ENCODE measurements around the gene PCNX2.

Gene PCNX2

DNA sequence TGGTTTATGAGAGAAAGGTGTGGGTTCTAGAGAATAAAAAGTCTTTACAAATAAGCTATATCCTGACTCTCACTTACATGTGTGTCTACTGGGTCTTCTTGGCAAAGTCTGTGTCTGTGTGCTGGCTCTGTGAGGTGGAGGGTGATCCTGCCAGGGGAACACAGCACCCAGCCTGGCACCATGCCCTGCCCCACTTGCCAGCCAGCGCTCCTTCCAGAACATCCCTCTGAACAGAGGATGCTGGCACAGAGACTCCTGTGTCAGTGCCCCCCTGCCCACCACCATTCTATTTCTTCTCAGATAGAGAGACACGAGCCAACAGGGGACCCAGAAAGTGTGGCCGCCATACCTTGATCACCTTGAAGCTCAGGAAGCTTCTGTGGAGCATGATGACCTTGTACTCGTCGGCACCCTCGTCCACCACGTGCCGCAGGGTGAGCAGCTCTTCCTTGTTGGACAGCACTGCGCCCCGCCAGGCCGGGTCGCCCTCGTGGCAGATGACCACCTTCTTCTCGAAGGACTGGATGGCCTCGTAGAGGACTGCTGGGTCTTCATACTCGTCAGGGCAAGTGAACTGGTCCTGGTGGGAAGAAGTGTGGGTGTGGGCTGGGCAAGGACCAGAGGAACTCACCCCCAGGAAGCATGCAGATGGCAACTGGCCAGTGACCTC lies 295.4 kb downstream of the PCNX2 start:
- no peak for DNase-seq

DNA sequence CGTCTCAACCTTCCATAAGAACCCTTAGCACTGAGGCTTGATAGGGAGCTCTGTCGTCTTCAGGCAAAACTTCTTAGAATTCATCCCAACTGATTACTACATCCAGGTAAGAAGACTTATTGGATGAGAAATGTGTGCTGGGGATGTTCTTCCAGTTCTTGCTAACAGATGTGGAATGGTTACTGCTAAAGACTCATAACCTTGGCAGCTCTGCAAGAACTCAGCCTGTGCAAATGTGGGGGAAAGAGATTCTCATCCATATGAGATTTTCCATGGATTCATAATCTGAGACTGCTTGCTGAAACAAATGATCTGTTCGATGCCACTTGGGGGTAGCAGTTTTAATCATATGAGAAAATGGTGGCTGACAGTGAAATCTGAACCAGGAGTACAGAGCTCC lies 296.9 kb downstream of the PCNX2 start:
- DNase-seq = no peak

DNA sequence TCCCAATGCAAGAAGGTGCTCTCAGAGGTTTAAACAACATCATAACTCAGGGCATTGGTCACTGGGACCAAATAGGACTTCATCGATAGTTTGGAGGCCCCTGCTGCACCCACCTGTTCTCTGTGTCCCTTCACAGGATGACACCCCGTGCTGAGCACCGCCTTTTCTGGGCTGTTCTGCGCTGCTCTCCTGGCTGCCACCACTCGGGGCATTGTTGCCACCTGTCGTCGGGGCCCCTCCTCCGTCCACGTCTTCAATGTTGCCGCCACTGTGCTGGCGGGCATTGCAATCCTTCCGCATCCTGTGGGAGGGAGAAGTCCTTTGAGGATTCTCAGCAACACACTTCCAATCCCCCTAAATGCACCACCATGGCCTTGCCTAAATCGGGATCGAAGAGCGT lies 297.4 kb downstream of the PCNX2 start:
- no peak for DNase-seq

DNA sequence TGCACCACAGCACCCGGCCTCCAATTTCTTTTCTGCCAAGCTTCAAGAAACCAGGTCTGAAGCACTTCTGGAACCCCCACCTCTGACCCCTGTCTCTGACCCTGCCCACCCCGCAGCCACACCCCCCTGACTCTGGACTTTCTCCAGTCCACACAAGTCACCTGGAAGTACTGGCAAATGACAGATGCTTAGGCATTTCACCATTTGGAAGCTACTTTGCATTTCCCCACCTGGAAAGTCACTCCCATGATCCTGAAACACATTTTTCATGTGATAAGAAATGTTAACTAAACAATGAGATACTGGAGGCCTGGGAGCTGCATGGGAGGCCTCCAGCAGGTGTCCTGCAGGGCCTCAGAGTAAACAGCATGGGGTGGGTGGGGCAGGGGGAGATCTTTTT lies 299.4 kb downstream of the PCNX2 start:
- DNase-seq = no peak

DNA sequence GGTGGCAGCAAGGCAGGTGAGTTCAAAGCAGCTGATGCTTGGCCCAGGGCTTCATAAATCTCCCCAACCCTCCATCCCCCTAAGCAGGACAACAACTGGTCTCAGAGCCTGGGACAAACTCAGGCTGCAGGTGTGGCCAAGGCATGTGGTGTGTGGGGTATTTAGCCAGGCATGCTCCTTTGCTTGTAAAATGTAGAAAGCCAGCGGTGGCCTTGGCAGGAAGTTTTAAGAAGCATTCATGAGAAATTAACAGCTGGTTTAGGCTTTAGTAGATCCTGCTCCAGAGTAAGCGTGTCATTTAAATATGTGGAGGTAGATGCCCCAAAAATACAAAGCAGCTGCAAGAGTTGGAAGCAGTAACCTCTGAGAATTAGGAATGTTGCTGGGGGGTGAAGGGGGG lies 300.3 kb downstream of the PCNX2 start:
- DNase-seq = no peak

DNA sequence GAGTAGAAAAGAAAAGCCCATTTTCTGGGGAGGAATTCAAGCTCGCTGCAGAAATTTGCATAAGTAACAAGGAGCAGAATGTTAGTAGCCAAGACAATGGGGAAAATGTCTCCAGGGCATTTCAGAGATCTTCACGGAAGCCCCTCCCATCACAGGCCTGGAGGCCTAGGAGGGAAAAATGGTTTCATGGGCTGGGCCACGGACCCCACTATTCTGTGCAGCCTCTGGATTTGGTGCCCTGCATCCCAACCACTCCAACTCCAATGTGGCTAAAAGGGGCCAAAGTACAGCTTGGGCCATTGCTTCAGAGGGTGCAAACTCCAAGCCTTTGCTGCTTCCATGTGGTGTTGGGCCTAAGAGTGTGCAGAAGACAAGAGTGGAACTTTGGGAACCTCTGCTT lies 302.0 kb downstream of the PCNX2 start:
- no peak for DNase-seq

DNA sequence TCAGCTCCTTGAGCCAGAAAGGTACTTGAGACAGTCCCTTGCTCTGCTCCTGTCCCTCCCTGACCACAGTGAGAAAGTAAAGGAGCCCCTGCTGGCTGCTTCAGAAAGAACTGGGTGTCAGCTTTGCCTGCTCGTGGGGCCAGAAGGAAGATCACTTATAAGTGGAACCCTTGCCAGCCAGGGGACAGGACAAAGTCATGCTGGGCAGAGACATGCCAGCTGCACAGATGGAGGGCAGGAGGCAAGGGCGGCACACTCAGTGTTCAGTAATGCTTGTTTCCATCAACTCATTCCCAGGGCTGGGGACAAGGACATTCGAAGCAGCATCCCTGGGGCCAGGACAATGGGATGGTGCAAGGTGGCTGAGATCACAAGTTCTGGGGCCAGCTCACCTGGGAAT lies 303.3 kb downstream of the PCNX2 start:
- DNase-seq = no peak

DNA sequence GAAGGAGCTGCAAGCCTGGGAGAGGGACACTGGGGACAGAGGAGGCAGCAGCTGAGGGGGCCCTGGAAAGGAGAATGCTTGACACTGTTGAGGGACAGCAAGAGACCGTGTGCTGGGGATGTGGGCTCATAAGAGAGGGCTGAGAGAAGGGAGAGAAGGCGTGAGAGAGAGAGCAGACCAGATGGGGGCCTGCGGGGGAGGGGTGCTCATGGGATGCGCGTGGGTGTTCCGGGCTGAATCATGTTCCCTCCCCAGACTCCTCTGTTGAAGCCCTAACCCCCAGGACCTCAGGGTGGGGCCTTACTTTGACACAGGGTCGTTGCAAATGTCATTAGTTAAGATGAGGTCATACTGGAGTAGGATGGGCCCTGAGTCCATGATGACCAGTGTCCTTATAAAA lies 304.3 kb downstream of the PCNX2 start:
- DNase-seq = no peak

DNA sequence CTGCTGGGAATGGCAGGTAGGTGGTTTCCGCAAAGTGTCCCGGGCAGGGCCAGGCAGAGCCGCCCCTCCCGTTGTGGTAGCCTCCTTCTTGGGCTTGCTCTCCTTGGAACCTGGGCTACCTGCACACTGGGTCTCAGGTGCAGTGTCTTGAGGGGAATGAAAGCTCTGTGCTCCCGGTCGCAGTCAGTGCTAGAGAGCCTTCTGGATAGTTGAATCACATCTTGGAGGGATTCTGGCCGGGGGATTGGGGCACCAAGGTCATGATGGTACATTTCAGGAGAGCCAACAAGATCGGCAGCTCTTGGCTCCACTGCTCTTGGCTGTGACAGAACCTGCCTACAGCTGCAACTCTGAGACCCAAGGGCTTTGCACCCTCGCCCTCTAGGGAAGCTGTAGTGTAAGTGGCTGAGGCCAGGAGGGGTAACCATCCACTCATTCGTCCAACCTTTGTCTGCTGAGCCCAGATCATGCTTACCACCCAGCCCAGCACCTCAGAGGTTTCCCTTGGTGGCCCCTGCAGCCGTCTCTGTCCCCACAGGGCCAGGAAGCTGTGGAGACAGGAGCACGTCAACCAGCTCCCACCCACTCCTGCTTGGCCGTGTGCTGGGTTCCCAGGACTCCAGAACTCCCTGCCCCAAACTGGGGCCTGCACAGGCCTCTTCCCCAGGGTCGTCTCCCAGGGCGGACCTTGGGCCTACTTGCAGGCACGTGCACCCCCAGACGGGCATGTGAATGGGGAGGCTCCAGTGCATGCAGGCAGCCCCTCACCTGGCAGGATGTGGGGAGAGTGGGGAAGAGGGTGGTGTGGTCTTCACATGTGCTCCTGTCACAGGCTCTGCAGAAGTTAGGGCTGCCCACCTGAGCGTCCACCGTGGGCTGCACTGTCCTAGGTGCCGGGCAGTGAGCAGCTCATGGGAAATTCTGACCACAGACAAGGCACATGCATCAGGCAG lies 305.1 kb downstream of the PCNX2 start:
- DNase-seq = no peak

DNA sequence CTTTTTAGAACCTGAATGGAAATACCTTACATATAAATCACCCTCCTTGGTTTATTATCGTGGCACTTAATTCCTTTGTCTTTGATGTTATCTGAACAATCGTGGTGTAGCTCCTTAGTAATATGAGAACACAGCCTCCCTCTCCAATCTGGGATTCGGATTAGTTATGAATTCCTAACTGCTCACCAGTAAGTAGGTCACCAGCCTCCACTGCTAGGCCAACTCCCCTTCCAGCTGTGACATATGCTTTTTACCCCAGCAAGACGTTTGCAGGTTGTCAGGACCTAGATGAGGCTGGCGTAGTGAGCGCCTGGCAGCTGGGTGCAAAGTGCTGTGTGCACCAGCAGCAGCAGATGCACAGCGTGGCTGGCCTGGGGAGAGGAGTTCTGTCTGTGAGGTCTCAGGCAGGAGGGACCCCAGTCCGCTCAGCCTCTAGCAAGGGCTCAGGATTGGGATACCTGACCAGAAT lies 306.9 kb downstream of the PCNX2 start:
- no peak for DNase-seq

DNA sequence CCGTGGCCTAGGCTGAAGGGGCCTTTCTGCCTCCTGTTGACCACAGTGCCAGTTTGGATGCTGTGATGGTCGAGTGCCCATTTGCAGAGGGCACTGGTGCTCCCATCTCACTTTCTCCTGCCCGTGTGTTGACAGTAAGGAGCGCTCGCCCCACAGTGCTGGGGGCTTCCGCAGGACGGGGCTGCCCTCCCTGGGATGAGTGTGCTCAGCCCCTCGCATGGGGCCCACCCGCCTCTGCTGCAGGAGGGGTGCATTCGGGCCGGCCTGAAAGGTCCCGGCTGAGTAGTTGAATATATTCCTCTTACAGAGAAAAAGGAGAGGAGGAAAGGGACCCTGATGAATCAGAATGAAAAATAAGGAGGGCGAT lies 307.8 kb downstream of the PCNX2 start:
- DNase-seq = no peak

DNA sequence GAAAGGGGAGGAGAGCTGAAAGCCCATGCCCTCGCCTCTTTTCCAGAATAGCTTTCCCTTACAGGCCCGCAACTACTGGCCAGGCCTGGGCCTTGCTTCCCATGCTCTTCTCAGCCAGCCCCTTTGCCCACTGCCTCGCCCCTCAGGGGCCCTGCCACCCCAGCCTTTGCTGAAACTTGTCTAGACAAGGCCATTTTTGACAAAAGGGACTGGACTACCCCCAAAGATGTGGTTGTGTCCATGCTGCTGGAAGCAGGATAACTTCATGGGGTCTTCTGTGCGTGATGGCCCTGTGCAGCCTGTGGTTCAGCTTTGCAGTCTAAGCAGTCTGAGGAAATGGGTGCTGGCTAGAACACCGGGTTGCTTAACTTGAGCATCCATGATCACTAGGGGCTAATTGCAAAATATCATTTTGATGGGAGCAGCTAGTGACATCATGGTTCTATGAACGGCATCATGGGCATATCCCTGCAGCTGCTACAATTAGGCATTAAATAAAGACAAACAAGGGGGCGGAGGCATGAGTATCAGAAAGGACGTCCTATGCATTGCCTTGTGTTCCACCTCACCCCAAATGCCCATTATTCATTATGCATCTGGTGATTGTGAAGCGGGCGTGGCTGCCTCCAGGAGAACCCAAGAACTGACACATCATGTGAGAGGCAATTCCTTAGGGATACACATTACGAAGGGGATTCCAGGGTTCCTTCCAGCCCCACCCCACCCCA lies 308.3 kb downstream of the PCNX2 start:
- DNase-seq = no peak

DNA sequence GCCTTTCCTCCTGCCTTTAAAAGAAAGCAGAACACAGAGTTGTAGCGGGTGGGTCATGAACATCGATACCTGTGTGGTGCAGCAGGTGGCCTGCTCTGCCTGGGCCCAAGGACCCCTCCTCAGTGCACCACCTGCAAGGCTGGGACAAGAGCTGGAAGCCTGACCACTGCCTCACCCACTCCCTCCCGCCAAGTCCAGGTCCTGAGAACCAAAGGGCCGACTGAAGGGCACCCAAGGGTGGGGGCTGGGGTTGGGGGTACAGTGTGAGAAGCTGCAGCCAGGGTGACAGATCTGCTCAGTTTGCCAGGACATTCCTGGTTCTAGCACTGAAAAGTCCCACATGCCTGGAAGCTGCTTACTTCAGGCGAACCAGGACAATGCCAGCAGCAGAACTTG lies 309.0 kb downstream of the PCNX2 start:
- DNase-seq = no peak

DNA sequence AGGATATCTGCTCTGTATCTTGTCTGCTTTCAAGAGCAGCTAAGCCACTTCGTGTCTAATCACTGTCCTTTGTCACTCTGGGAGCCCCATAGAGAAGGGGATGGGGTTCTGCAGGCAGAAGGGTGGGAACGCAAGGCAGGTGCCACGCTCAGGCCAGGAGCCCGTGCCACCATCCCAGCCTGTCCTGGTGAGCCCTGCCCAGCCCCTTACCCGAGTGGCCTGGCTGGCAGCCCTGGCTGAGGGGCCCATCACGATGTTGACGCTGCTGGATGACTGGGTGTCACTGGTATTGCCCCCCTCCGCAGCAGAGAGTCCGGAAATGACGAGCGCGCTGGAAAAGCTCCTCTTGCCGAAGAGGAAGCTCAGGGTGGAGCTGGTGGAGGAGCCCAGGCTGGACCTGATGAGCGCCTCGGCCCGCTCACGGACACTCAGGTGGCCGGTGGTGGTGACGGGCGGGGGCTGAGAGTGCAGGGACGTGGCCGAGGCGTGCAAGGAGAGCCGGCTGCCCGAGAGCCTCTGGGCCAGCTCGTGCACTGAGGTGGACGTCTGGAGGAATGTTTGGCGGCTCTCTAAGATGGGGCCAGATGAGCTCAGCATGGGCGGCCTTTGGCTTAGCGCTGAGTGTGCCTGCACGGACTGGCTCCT lies 309.5 kb downstream of the PCNX2 start:
- DNase-seq = no peak

DNA sequence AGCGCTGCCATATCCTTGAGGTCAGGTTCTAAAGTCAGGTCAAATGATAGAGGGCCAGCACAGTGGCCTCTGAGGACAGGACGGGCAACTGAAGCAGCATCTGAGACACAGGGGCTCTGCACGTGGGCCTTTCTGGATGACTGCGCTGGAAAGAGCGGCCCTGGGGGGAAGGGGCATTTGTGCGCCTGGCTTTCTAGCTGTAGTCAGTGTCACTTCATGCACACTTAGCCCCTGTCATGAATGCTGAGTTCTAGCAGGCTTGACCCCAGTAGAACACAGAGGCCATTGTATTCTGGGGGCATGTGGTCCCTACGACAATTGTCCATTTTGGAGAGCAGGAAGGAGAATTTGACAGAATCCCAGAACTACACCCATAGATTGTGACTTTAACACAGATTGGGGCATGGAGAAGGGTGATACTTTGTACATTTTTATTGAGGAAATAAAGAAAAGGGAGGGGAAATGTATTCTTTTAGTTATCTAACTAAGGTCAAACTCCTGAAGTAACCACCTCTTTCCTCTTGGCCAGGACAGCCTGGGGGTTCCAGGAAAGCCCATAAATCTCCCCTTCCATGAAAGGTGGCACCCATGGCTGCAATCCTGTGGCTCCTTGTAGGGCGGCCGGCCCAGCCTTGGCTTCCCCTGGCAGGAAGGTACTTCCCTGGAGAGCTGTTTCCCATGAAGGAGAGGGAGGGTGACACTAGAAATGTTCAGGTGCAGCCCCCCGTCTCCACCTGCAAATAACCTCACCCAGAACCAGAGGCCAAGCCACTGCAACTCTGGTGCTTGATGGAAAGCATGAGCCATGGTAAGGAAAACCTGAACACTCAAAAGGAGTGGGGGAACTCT lies 310.7 kb downstream of the PCNX2 start:
- no peak for DNase-seq

DNA sequence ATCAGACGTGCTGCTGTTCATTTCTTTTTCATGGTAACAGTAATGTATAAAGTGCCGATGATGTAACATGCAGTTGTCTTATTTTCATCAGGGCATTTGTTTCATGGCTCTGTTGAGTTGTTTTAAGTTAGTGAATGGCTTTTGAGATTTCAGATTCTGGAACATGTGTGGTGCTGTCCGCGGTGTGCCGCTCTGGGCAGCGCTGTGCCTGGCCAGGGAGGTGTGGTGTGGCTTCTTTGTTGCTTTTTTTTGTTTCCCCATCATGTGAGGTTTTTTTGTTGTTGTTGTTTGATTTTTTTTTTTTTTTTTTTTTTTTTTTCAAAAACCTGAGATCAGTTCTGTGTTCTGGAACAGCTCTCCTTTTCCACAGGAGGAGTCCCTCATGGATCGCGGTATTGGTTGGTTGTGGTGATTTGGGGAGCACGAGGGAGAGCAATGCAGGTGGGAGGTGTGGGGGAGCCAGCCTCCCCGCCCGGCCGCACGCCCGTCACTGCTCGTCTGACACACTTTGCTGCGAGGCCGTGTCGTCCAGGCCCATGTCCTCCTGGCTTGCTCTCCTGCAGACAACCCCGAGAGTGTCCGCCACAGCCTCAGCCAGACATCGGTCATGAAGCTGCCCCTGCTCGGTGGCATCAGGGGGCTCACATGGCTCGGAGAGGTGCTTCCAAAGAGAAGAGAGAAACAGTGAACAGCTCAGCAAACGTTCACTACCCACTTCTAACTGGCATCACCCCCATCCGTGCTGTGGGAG lies 311.5 kb downstream of the PCNX2 start:
- no peak for DNase-seq

DNA sequence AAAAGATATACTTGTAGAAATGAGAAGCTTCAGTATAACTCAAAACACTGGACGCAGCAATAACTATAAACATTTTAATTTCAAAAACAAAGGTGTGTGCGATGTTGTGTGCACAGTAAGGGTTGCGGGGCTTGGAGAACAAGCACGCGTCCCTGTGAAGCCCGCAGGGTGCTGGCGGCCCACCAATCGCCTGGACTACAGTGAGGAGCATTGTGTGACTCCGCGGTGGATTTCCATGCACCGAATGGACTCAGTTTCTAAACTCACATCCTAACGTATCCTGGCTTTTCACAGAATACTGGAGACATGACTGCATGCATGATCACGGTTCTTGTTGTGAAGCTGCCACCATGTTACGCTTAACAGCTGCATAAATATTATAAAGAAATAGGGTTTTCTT lies 312.1 kb downstream of the PCNX2 start:
- no peak for DNase-seq

DNA sequence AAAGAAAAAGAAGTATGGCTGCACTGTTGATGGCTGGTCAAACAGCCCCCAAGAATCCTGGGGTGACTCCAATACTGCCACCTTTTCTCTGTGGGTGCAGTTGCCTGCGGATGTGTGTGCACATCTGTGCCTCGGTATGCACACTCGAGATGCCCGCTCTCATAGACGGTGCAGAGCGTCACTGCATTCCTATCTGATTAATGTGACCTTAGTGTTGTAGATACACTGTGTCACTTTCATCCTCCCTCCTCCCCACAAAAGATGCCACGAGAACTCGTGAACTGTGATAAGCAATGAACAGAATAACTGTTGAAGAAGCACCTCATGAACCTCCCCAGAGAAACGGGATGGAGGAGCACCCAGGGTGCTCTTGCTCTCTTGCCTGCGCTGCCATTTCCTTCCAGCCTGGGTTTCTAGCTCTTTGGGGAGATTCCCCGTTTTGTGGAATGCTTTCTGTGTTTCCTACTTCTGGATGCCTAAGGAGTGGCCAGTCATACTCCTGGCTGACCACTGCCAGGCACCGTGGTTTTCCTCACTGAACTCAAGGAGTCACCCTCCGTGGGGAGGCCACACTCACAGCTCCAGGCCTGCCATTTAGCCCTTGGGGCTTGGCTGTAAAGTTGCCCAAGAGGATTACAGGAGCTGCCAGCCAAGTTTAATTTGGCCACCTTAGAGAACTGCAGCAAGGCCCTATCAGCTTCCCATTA lies 313.1 kb downstream of the PCNX2 start:
- DNase-seq = no peak

DNA sequence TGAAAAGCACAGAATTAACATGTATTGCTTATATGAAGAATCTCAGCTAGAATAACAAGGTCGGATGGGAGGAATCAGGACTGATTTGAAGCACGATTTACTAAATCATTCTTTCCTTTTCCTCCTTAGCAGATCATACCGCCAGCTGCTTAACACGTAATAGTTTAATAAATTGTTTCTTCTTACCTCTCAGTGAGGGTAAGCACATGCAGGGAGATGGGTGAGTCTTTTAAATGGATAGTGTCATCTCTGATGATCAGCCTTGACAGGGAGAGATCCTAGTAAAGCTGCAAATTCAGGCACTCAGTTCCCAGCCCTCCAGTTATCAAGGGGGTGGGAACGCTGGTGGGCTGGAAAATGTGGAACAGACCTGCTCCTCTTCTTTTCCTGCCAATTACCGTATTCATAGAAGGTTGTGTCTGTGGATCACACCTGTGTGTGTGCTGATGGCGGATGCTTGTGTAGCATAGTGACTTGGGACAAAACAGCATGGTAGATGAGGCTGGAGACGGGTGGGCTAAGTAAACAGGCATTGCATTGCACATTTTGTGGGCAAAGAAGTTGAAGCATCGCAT lies 314.5 kb downstream of the PCNX2 start:
- no peak for DNase-seq

DNA sequence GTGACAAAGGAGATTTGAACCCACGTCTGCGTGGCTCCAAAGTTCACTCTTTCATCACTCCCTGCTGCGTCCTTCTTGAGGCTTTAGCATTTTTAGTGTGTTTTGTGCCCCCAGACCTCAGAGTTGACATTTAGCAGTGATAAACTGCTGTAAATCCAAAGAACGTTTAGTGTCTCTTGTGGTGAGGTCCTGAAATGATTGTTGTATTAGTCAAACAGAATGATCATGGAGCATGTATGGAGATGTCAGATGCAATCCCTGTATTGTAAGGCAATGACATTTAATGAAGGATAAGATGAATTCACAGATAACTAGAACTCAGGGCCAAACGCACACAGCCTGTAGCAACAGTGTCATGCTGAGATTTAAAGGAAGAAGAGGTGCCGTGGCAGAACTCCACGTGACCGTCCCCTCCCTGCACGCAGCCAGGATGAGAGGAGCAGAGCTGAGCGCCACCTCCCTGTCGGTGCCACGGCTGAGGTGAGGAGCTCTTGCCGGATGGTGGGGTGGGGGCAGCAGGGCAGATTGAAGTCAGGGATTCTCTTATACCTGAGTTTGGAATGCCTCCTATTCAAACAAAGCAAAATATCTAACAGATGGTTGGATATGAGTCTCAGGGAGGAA lies 315.1 kb downstream of the PCNX2 start:
- DNase-seq = no peak
